Activated CD4-positive, alpha-beta T cell treated with anti-CD3 and anti-CD28 coated beads for 36 hours (primary cell): ENCODE results near the gene PZP. TPM values are rescaled to one million over a fixed set of nuclear protein-coding genes. Genes with fewer than 3 reads are reported as not detected.
A peak's percentile ranks its signal among the peaks of the same experiment; 100 is the strongest.
"Not testable (repeated sequence)": the region's sequence is repeated elsewhere in the genome, so short reads cannot be mapped to it uniquely, and the experiment has no call there.

ENCODE experiments used
- ATAC-seq: fragments of 200-7000 bp; cut with Tn5 transposase; one replicate; pipeline ENCODE4 v1.10.0; 2021; ENCODE audit warnings: mild to moderate bottlenecking, moderate library complexity
- CTCF ChIA-PET: fragments of 350-600 bp; sonication (Branson Sonifier 250); formaldehyde crosslinking; loops from one replicate; lab custom pipeline; 2021; ENCODE audit warnings: antibody characterized with exemption; lab: Charles Lee
- POLR2A ChIA-PET: fragments of 350-600 bp; sonication (Branson Sonifier 250); formaldehyde crosslinking; loops from one replicate; lab custom pipeline; 2021; ENCODE audit warnings: antibody characterized with exemption, inconsistent platforms; lab: Charles Lee
- DNase-seq: peaks from one replicate; pipeline ENCODE4 v3.0.0-alpha.2; 2020
- H3K27ac Mint-ChIP-seq: one replicate; pipeline ENCODE4 v1.8.0; 2021; ENCODE audit warnings: mixed read lengths
- H3K27me3 Mint-ChIP-seq: one replicate; pipeline ENCODE4 v1.8.0; 2021; ENCODE audit warnings: mixed read lengths
- H3K36me3 Mint-ChIP-seq: one replicate; pipeline ENCODE4 v1.8.0; 2021; ENCODE audit warnings: low read depth, mixed read lengths
- H3K4me1 Mint-ChIP-seq: one replicate; pipeline ENCODE4 v1.8.0; 2021; ENCODE audit warnings: mixed read lengths
- H3K4me3 Mint-ChIP-seq: one replicate; pipeline ENCODE4 v1.8.0; 2021; ENCODE audit warnings: mild to moderate bottlenecking, moderate library complexity, mixed read lengths
- H3K9me3 Mint-ChIP-seq: one replicate; pipeline ENCODE4 v1.8.0; 2021; ENCODE audit warnings: low read depth, mixed read lengths
- intact Hi-C, 2 experiments: fragments of 100-400 bp; cut with DNase I in 1 of 2; cut with micrococcal nuclease in 1 of 2; formaldehyde crosslinking; loops; one replicate each; pipeline versions ENCODE4 v1.14.2 to v1.15.1; 2022 to 2024; cut with DNase I, micrococcal nuclease
- total RNA-seq, 2 experiments: library from RNA; stranded (reverse); gene quantifications; one replicate each; pipeline ENCODE4 v1.2.3, GENCODE V29; 2021

Gene PZP
- total RNA-seq, 2 experiments from 2014 or later, result not detected

DNA sequence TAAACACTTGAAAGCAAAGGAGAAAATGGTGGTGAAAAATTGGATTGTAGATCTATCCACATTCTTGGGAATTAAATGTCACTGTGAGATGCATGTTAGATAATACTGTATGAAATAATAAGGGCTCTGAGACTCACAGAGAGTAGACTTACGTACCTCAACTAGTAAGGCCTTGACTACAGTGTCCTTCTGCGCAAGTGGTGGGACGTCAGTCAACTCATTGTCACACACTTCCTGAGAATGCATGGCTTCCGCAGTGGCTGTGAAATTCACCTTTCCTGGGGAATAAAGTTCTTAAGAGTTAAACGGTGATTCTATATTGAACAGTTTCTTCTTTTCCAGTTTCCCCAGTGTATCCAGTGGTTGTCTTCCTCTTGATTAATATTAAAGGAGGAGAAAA lies 32.6 kb upstream of the PZP start:
- ChIA-PET POLR2A (no interaction called here), CTCF (no interaction called here)
- ATAC-seq (no peak), DNase-seq (no peak)
- Mint-ChIP-seq H3K27me3 (peaks cover 11% of the 10 kb centered on the region), H3K4me3 (peak overlapping the region; percentile 80), H3K9me3 (no peaks in the 10 kb centered on the region), H3K4me1 (peaks cover 33% of the 10 kb centered on the region), H3K27ac (no peak overlapping the region), H3K36me3 (peaks cover under 1% of the 10 kb centered on the region)
- intact Hi-C loops, result loop anchor here (5.0 to 10.0 kb wide), 4 partner anchors 596 to 1302 kb away; partner anchors contain the start of genes CLEC2B (in 1 of the 2) and KLRD1 (in 1 of the 2)

GRCh38 chr12:9240004-9240635 lies 31.9 kb upstream of the PZP start:
- H3K27me3 Mint-ChIP-seq, result peaks cover 11% of the 10 kb centered on the region
- POLR2A ChIA-PET, CTCF ChIA-PET, H3K36me3 Mint-ChIP-seq, ATAC-seq, H3K9me3 Mint-ChIP-seq: not testable (repeated sequence)
- intact Hi-C loops, result loop anchor here (5.0 to 10.0 kb wide), 4 partner anchors 595 to 1302 kb away; partner anchors contain the start of genes CLEC2B (in 1 of the 2) and KLRD1 (in 1 of the 2)
- peaks cover 27% of the 10 kb centered on the region for H3K4me1 Mint-ChIP-seq
- DNase-seq, result peak; percentile 68
- H3K27ac Mint-ChIP-seq, result peak overlapping the region; percentile 88
- H3K4me3 Mint-ChIP-seq, result peak overlapping the region; percentile 80

- CTCF ChIA-PET, result interaction anchor here (0.9 to 1.5 kb wide), 2 partner anchors 12 to 102 kb away, joined by 3 read pairs; no protein-coding TSS in a partner anchor
- H3K27me3 Mint-ChIP-seq, result peaks cover 11% of the 10 kb centered on the region
These were observed 29.1 kb upstream of the PZP start for GRCh38 chr12:9237286-9237685.

GRCh38 chr12:9235519-9235918 lies 27.3 kb upstream of the PZP start:
- no peak overlapping the region for H3K27ac Mint-ChIP-seq
- intact Hi-C loops, result no loop called here
- H3K9me3 Mint-ChIP-seq, result no peaks in the 10 kb centered on the region
- ChIA-PET POLR2A (no interaction called here), CTCF (interaction anchor here (0.8 kb wide), 1 partner anchor 171 kb away, joined by 3 read pairs; no protein-coding TSS in a partner anchor)
- H3K4me3 Mint-ChIP-seq, result no peak overlapping the region
- H3K4me1 Mint-ChIP-seq, result peaks cover 8% of the 10 kb centered on the region
- peaks cover 9% of the 10 kb centered on the region for H3K27me3 Mint-ChIP-seq
- ATAC-seq, result no peak
- no peak for DNase-seq
- H3K36me3 Mint-ChIP-seq, result no peaks in the 10 kb centered on the region

More at GRCh38 chr12:9237286-9237685, 29.1 kb upstream of the PZP start:
- POLR2A ChIA-PET, result no interaction called here
- ATAC-seq, result no peak
- DNase-seq, result no peak
- Mint-ChIP-seq H3K4me3 (no peak overlapping the region), H3K36me3 (no peaks in the 10 kb centered on the region), H3K4me1 (peaks cover 8% of the 10 kb centered on the region), H3K9me3 (no peaks in the 10 kb centered on the region), H3K27ac (no peak overlapping the region)
- intact Hi-C loops, result no loop called here

- DNase-seq (no peak), ATAC-seq (no peak)
- H3K36me3 Mint-ChIP-seq, result no peaks in the 10 kb centered on the region
- CTCF ChIA-PET, result no interaction called here
- POLR2A ChIA-PET, result no interaction called here
- H3K27me3 Mint-ChIP-seq, result peaks cover 6% of the 10 kb centered on the region
- H3K4me3 Mint-ChIP-seq, result no peak overlapping the region
- no peak overlapping the region for H3K27ac Mint-ChIP-seq
- H3K4me1 Mint-ChIP-seq, result no peaks in the 10 kb centered on the region
- intact Hi-C loops, result no loop called here
- peaks cover 4% of the 10 kb centered on the region for H3K9me3 Mint-ChIP-seq
These were observed 19.8 kb upstream of the PZP start for GRCh38 chr12:9227950-9228349.

- Mint-ChIP-seq H3K36me3 (no peaks in the 10 kb centered on the region), H3K27ac (no peak overlapping the region), H3K4me3 (no peak overlapping the region), H3K9me3 (peaks cover 4% of the 10 kb centered on the region), H3K4me1 (no peaks in the 10 kb centered on the region), H3K27me3 (peaks cover 3% of the 10 kb centered on the region)
- no peak for DNase-seq
- intact Hi-C loops, result no loop called here
- CTCF ChIA-PET, result no interaction called here
- POLR2A ChIA-PET, result no interaction called here
- no peak for ATAC-seq
These were observed 15.6 kb upstream of the PZP start for GRCh38 chr12:9223830-9224229.

DNA sequence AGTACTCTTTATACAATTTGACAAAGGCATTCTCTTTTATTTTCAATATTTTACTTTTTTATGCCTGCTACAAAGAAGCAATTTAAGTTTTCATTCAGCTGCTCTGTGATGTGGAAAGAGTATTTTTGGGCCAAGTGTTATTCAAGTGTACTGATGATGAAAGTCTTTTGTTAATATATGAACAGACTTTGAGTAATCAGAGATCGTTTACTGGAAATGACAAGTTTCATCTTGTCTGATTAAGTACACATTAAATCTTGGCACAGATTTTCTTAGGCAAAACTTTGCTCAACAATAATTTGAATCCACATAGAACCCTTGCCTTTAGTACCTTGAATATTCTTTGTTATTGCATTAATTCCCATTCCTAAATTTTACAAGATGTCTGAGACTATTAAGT lies 13.3 kb upstream of the PZP start:
- ChIA-PET POLR2A (no interaction called here), CTCF (no interaction called here)
- Mint-ChIP-seq H3K27ac (no peak overlapping the region), H3K27me3 (peaks cover 3% of the 10 kb centered on the region), H3K4me3 (no peak overlapping the region), H3K36me3 (no peaks in the 10 kb centered on the region), H3K4me1 (no peaks in the 10 kb centered on the region), H3K9me3 (peaks cover 4% of the 10 kb centered on the region)
- DNase-seq, result no peak
- no peak for ATAC-seq
- intact Hi-C loops, result no loop called here

GRCh38 chr12:9221011-9221410 lies 12.8 kb upstream of the PZP start:
- H3K4me3 Mint-ChIP-seq, intact Hi-C loops, DNase-seq, H3K27ac Mint-ChIP-seq, H3K4me1 Mint-ChIP-seq, POLR2A ChIA-PET, H3K9me3 Mint-ChIP-seq, ATAC-seq, CTCF ChIA-PET, H3K36me3 Mint-ChIP-seq, H3K27me3 Mint-ChIP-seq: not testable (repeated sequence)

DNA sequence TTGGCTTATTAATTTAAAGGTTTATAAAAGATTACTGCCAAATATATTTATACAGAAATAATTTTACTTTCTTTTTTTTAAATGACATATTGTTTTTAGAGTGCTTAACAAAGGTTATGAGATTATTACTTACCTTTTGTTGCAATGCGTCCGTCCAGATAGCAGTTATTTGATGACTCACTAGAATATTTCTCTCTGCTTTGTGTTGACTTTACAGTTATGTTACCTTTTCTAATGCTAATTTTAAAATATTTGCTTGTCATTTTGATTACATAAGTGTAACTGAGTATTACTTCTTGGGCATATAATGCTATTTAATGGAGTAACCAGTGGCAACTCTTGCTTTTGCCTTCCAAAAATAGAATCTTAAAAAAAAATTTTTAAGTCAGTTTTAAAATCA lies 6.3 kb upstream of the PZP start:
- intact Hi-C loops, result no loop called here
- no peak for DNase-seq
- no peak overlapping the region for H3K4me3 Mint-ChIP-seq
- H3K9me3 Mint-ChIP-seq, result no peaks in the 10 kb centered on the region
- no peak overlapping the region for H3K27ac Mint-ChIP-seq
- ChIA-PET POLR2A (no interaction called here), CTCF (no interaction called here)
- no peaks in the 10 kb centered on the region for H3K4me1 Mint-ChIP-seq
- ATAC-seq, result no peak
- no peaks in the 10 kb centered on the region for H3K36me3 Mint-ChIP-seq
- H3K27me3 Mint-ChIP-seq, result no peaks in the 10 kb centered on the region

- no peak overlapping the region for H3K27ac Mint-ChIP-seq
- H3K4me1 Mint-ChIP-seq, result no peaks in the 10 kb centered on the region
- CTCF ChIA-PET, result no interaction called here
- ATAC-seq, result no peak
- no peaks in the 10 kb centered on the region for H3K27me3 Mint-ChIP-seq
- no peak overlapping the region for H3K4me3 Mint-ChIP-seq
- no peaks in the 10 kb centered on the region for H3K9me3 Mint-ChIP-seq
- H3K36me3 Mint-ChIP-seq, result no peaks in the 10 kb centered on the region
- intact Hi-C loops, result no loop called here
- no peak for DNase-seq
- POLR2A ChIA-PET, result no interaction called here
These were observed 3.5 kb upstream of the PZP start for GRCh38 chr12:9211687-9212086.

- H3K9me3 Mint-ChIP-seq, result no peaks in the 10 kb centered on the region
- no peaks in the 10 kb centered on the region for H3K27me3 Mint-ChIP-seq
- ATAC-seq (no peak), DNase-seq (no peak)
- ChIA-PET POLR2A (no interaction called here), CTCF (no interaction called here)
- H3K4me3 Mint-ChIP-seq, result no peak overlapping the region
- H3K36me3 Mint-ChIP-seq, result no peaks in the 10 kb centered on the region
- H3K4me1 Mint-ChIP-seq, result no peaks in the 10 kb centered on the region
- H3K27ac Mint-ChIP-seq, result no peak overlapping the region
- intact Hi-C loops, result no loop called here
These were observed 3.8 kb downstream of the PZP start for GRCh38 chr12:9204380-9204779.

DNA sequence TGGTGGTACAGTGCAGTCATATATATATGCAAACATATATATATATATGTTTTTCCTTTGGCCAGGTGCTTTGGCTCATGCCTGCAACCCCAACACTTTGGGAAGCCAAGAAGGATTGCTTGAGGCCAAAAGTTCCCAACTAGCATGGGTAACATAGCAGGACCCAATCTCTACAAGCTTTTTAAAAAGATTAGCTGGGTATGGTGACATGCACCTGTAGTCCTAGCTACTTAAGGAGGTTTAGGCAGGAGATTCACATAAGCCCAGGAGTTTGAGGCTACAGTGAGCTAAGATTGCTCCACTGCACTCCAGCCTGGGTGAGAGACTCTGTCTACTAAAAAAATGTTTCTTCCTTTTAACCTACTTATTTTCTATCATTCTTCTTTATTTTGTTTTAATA lies 10.2 kb downstream of the PZP start:
- peak; percentile 70 for ATAC-seq
- Mint-ChIP-seq H3K27me3 (peaks cover 2% of the 10 kb centered on the region), H3K4me1 (no peaks in the 10 kb centered on the region), H3K4me3 (no peak overlapping the region), H3K9me3 (no peaks in the 10 kb centered on the region), H3K27ac (no peak overlapping the region), H3K36me3 (no peaks in the 10 kb centered on the region)
- ChIA-PET CTCF (no interaction called here), POLR2A (no interaction called here)
- intact Hi-C loops, result no loop called here
- DNase-seq, result no peak
